Mesenchymal stem cell (in vitro differentiated cells and primary cell): ENCODE data around the gene ARL4D.
A peak's percentile ranks its signal among the peaks of the same experiment; 100 is the strongest.

ENCODE experiments used
- DNase-seq: peaks from one replicate; pipeline ENCODE4 v3.0.0-alpha.2; 2013
- H2AFZ ChIP-seq: one replicate; pipeline ENCODE4 v1.6.1; 2013; ENCODE audit warnings: low read depth, mild to moderate bottlenecking, control low read depth, inconsistent platforms, low read length, moderate library complexity
- H2AK5ac ChIP-seq: 2 replicates; pipeline ENCODE4 v1.6.1; 2013; ENCODE audit warnings: low read length, moderate library complexity, mild to moderate bottlenecking, inconsistent platforms; ENCODE audit not compliant: severe bottlenecking
- H2BK120ac ChIP-seq: one replicate; pipeline ENCODE4 v1.6.1; 2013; ENCODE audit warnings: low read depth, mild to moderate bottlenecking, inconsistent platforms, low read length, moderate library complexity
- H2BK12ac ChIP-seq, 2 experiments: one replicate each; pipeline ENCODE4 v1.6.1; 2013; ENCODE audit warnings: inconsistent platforms in 2 of 2, low read length in 2 of 2, mild to moderate bottlenecking in 2 of 2, moderate library complexity in 2 of 2, control low read depth in 1 of 2
- H2BK15ac ChIP-seq: one replicate; pipeline ENCODE4 v1.6.1; 2013; ENCODE audit warnings: mild to moderate bottlenecking, low read depth, inconsistent platforms; ENCODE audit not compliant: poor library complexity, severe bottlenecking
- H2BK5ac ChIP-seq: 2 replicates; pipeline ENCODE4 v1.6.1; 2013; ENCODE audit warnings: low read depth, mild to moderate bottlenecking, low read length, control low read depth, inconsistent platforms; ENCODE audit not compliant: poor library complexity, severe bottlenecking
- H3K14ac ChIP-seq, 2 experiments: one replicate each; pipeline ENCODE4 v1.6.1; 2013; ENCODE audit warnings: inconsistent platforms in 2 of 2, low read length in 2 of 2, control low read depth in 1 of 2, mild to moderate bottlenecking in 1 of 2, moderate library complexity in 1 of 2
- H3K18ac ChIP-seq, 2 experiments: one replicate each; pipeline ENCODE4 v1.6.1; 2013; ENCODE audit warnings: inconsistent platforms in 2 of 2, low read length in 2 of 2, control low read depth in 1 of 2, low read depth in 1 of 2, mild to moderate bottlenecking in 1 of 2
- H3K23ac ChIP-seq, 2 experiments: one replicate each; pipeline ENCODE4 v1.6.1; 2013; ENCODE audit warnings: inconsistent platforms in 2 of 2, low read length in 2 of 2, mild to moderate bottlenecking in 2 of 2, moderate library complexity in 2 of 2, control low read depth in 1 of 2
- H3K27ac ChIP-seq: 2 replicates; pipeline ENCODE4 v1.5.1; 2013; ENCODE audit warnings: mild to moderate bottlenecking, moderate library complexity, low read length, control low read depth, inconsistent platforms; ENCODE audit not compliant: poor library complexity, severe bottlenecking
- H3K27me3 ChIP-seq, 2 experiments: 2 replicates each; pipeline versions ENCODE4 v1.6.1 to v1.7.0; 2013; ENCODE audit warnings: low read length in 2 of 2, mild to moderate bottlenecking in 2 of 2, moderate library complexity in 2 of 2, control low read depth in 1 of 2, inconsistent platforms in 1 of 2; ENCODE audit not compliant: control insufficient read depth in 1 of 2, insufficient read depth in 1 of 2
- H3K36me3 ChIP-seq, 2 experiments: 2 replicates each; pipeline versions ENCODE4 v1.6.1 to v1.7.0; 2013; ENCODE audit warnings: low read length in 2 of 2, control low read depth in 1 of 2, inconsistent platforms in 1 of 2, low read depth in 1 of 2, mild to moderate bottlenecking in 1 of 2; ENCODE audit not compliant: insufficient read depth in 2 of 2, control insufficient read depth in 1 of 2
- H3K4ac ChIP-seq, 2 experiments: one replicate each; pipeline ENCODE4 v1.6.1; 2013; ENCODE audit warnings: inconsistent platforms in 2 of 2, low read length in 2 of 2, mild to moderate bottlenecking in 2 of 2, moderate library complexity in 2 of 2, control low read depth in 1 of 2, low read depth in 1 of 2
- H3K4me1 ChIP-seq: 2 replicates; pipeline ENCODE4 v1.6.1; 2013; ENCODE audit warnings: low read depth, low read length, control low read depth; ENCODE audit not compliant: control insufficient read depth, insufficient read depth
- H3K4me2 ChIP-seq: 2 replicates; pipeline ENCODE4 v1.6.1; 2013; ENCODE audit warnings: low read length, mild to moderate bottlenecking, inconsistent platforms; ENCODE audit not compliant: poor library complexity, severe bottlenecking
- H3K4me3 ChIP-seq, 2 experiments: 2 replicates each; pipeline versions ENCODE4 v1.5.1 to v1.7.0; 2013; ENCODE audit warnings: low read length in 2 of 2, mild to moderate bottlenecking in 2 of 2, control low read depth in 1 of 2, low read depth in 1 of 2; ENCODE audit not compliant: insufficient read depth in 1 of 2
- H3K79me1 ChIP-seq: replicated peaks from 2 replicates; pipeline ENCODE4 v1.6.1; 2013; ENCODE audit warnings: mild to moderate bottlenecking, control low read depth, low read length, inconsistent platforms; ENCODE audit not compliant: poor library complexity, severe bottlenecking
- H3K9ac ChIP-seq: 2 replicates; pipeline ENCODE4 v1.7.0; 2013; ENCODE audit warnings: mild to moderate bottlenecking, low read length, moderate library complexity
- H3K9me3 ChIP-seq: 2 replicates; pipeline ENCODE4 v1.7.0; 2013; ENCODE audit warnings: mild to moderate bottlenecking, low read length; ENCODE audit not compliant: control insufficient read depth
- H4K8ac ChIP-seq: one replicate; pipeline ENCODE4 v1.6.1; 2013; ENCODE audit warnings: inconsistent platforms, mild to moderate bottlenecking, low read length, moderate library complexity
- H4K91ac ChIP-seq: one replicate; pipeline ENCODE4 v1.6.1; 2013; ENCODE audit warnings: mild to moderate bottlenecking, low read length, inconsistent platforms
- WGBS: methylation state at CpG from one replicate; pipeline ENCODE4 v1.1.7; 2013; ENCODE audit warnings: mixed read lengths; 5-methylcytosine and 5-hydroxymethylcytosine counted together

ARL4D gene

DNA sequence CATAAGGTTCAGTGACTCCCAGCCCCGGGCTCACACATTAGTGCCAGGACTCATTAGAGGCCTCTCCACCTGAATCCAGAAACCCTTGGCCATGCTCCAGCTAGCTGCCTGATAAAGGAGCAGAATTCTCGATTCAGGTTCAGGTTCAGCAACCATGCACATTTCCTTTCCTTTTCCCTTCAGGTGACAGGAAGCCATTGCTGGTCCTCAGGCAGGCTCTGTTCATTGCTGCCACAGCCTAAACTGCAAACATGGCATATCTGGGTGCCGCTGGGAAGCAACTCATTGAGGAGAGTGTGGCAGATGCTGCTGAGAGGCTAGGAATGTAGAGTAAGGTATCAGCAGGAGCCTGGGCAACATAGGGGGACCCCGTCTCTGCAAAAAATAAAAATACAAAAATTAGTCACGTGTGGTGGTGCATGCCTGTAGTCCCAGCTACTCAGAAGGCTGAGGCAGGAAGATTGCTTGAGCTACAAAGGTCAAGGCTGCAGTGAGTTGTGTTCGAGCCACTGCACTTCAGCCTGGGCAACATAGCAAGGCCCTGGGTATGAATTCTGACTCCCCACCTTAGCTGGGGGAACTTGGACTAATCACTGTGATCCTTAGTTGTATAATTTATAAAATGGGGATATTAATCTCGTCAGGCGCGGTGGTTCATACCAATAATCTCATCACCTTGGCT is 28.7 kb downstream of the ARL4D start:
- H3K23ac ChIP-seq, result no peak overlapping the region
- H3K4me3 ChIP-seq, result no peak overlapping the region
- 93% methylated on average over 9 of the region's 9 CpGs for WGBS
- no peak overlapping the region for H3K4me2 ChIP-seq
- H3K36me3 ChIP-seq, result no peaks in the 10 kb centered on the region
- H4K91ac ChIP-seq, result no peak overlapping the region
- no peak overlapping the region for H3K4ac ChIP-seq
- H2BK5ac ChIP-seq, result no peak overlapping the region
- H3K27ac ChIP-seq, result no peak overlapping the region
- no peak overlapping the region for H2BK15ac ChIP-seq
- no peaks in the 10 kb centered on the region for H3K9me3 ChIP-seq
- H2BK120ac ChIP-seq, result no peak overlapping the region
- H3K27me3 ChIP-seq, result peaks cover 0 to 8% of the 10 kb centered on the region in 2 experiments
- no peak overlapping the region for H2AK5ac ChIP-seq
- H3K18ac ChIP-seq, result no peak overlapping the region
- no peaks in the 10 kb centered on the region for H3K79me1 ChIP-seq
- H2AFZ ChIP-seq, result no peak overlapping the region
- H3K9ac ChIP-seq, result no peak overlapping the region
- no peak overlapping the region for H3K14ac ChIP-seq
- no peak overlapping the region for H4K8ac ChIP-seq
- H2BK12ac ChIP-seq, result no peak overlapping the region
- DNase-seq, result no peak
- no peaks in the 10 kb centered on the region for H3K4me1 ChIP-seq

DNA sequence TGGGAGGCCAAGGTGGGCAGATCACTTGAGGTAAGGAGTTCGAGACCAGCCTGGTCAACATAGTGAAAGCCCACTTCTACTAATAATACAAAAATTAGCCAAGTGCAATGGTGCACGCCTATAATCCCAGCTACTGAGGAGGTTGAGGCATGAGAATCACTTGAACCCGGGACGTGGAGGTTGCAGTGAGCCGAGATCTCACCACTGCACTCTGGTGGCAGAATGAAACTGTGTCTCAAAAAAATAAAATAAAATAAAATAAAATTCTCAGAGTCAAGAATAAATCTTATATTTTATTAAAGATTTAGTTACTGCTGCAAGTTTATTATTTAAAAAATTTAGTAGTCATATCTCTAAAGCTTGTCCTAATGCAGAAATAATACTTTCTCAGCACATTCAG is 29.7 kb downstream of the ARL4D start:
- Histone ChIP-seq H3K14ac (no peak overlapping the region), H3K36me3 (no peaks in the 10 kb centered on the region), H3K27me3 (peaks cover 0 to 8% of the 10 kb centered on the region in 2 experiments), H3K4ac (no peak overlapping the region), H3K4me3 (no peak overlapping the region), H3K23ac (no peak overlapping the region), H2AK5ac (no peak overlapping the region), H3K4me1 (no peaks in the 10 kb centered on the region), H2BK5ac (no peak overlapping the region), H3K79me1 (no peaks in the 10 kb centered on the region), H3K4me2 (no peak overlapping the region), H4K91ac (no peak overlapping the region), H3K9me3 (no peaks in the 10 kb centered on the region), H2BK12ac (no peak overlapping the region), H3K27ac (no peak overlapping the region), H4K8ac (no peak overlapping the region), H3K18ac (no peak overlapping the region), H3K9ac (no peak overlapping the region), H2BK120ac (no peak overlapping the region), H2BK15ac (no peak overlapping the region), H2AFZ (no peak overlapping the region)
- no peak for DNase-seq
- 87% methylated on average over 3 of the region's 5 CpGs for WGBS

DNA sequence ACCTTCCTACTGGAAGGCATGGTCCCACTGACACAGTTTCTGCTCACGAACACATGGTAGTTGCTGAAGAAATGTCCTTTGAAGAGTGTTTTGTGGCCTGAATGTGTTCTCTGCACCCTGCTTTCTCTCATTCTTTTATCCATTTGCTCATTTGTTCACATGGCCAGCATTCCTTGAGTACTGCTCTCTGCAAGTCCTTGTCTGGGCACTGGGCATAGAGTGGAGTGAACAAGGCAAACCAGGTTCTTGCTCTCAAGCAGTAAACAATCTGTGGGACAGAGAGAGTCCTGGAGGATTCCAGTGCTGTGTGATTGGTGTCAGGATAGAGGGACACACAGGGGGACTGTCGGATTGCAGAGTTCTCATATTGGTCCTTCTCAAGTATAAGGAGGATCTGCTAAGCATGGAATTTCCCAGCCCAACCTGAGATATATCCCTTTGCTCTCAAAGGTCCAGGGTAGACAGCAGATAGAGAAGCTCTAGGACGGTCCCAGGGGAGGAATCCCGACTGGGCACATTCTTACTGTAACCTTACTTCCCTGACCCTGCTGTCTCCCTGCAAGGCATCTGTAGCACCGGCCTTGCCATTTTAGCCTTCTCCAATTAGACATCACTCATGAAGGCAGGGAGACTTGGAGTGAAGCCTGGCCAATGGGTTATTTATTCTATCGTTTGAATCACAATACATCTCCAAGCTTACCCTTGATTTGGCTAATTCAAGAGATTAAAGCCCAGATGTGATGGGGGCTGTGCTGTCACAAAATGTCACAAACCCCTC is 32.3 kb downstream of the ARL4D start:
- Histone ChIP-seq H3K9me3 (no peaks in the 10 kb centered on the region), H3K4ac (no peak overlapping the region), H3K36me3 (no peaks in the 10 kb centered on the region), H2BK12ac (peak overlapping the region in 1 of 2 experiments; percentile 32), H2BK5ac (no peak overlapping the region), H3K4me3 (no peak overlapping the region), H4K91ac (no peak overlapping the region), H3K4me1 (peaks cover 5% of the 10 kb centered on the region), H3K18ac (no peak overlapping the region), H3K14ac (no peak overlapping the region), H3K4me2 (no peak overlapping the region), H3K27ac (no peak overlapping the region), H2AK5ac (no peak overlapping the region), H3K23ac (no peak overlapping the region), H2BK15ac (no peak overlapping the region), H3K9ac (peak overlapping the region; percentile 61), H4K8ac (no peak overlapping the region), H3K79me1 (no peaks in the 10 kb centered on the region), H3K27me3 (no peaks in the 10 kb centered on the region), H2AFZ (no peak overlapping the region), H2BK120ac (no peak overlapping the region)
- WGBS, result 79% methylated on average over 6 of the region's 6 CpGs
- DNase-seq, result no peak

DNA sequence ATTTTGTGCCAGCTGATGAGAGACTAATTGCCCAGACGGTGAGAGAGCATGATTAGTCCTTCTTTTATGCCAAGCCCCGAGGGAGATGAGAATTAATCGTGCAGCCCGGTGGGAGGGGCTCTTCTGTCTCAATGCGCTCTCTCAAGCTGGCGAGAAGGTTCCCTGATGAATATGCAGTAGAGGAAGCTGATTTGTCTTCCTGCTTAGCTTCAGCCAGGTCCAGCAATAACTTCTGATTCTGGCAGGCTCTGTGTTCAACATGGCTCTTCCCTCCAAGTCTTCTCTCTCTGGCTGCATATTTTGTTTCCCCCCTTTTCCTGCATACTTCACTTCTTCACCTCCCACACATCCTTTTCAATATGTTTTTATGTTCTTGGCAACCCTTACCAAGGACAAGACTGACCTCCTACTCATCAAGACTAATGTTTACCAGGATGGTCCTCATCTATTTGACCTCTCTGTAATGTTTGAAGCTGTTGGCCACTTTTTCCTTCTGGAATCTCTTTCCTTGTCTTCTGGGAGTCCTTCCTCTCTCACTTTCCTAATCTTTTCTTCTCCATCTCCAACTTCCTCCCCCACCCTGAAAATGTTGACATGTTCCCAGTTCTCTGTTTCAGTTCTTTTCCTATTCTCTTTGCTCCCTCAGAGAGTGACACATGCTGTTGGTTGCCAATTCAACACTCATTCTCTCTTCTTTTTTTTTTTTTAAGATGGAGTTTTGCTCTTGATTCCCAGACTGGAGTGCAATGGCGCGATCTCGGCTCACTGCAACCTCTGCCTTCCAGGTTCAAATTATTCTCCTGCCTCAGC is 33.1 kb downstream of the ARL4D start:
- H2BK5ac ChIP-seq, result no peak overlapping the region
- no peaks in the 10 kb centered on the region for H3K27me3 ChIP-seq
- H3K23ac ChIP-seq, result no peak overlapping the region
- H3K14ac ChIP-seq, result no peak overlapping the region
- H3K9ac ChIP-seq, result peak overlapping the region; percentile 61
- WGBS, result 70% methylated on average over 6 of the region's 9 CpGs
- no peaks in the 10 kb centered on the region for H3K9me3 ChIP-seq
- H4K8ac ChIP-seq, result no peak overlapping the region
- H3K36me3 ChIP-seq, result no peaks in the 10 kb centered on the region
- no peak overlapping the region for H3K18ac ChIP-seq
- DNase-seq, result no peak
- H2AK5ac ChIP-seq, result no peak overlapping the region
- no peak overlapping the region for H2BK12ac ChIP-seq
- peak overlapping the region in 1 of 2 experiments; percentile 45 for H3K4me3 ChIP-seq
- H4K91ac ChIP-seq, result no peak overlapping the region
- H2BK15ac ChIP-seq, result no peak overlapping the region
- no peaks in the 10 kb centered on the region for H3K79me1 ChIP-seq
- H3K4me2 ChIP-seq, result no peak overlapping the region
- peaks cover 5% of the 10 kb centered on the region for H3K4me1 ChIP-seq
- H2AFZ ChIP-seq, result no peak overlapping the region
- no peak overlapping the region for H3K27ac ChIP-seq
- H3K4ac ChIP-seq, result no peak overlapping the region
- no peak overlapping the region for H2BK120ac ChIP-seq
